HepG2 (cell line): ENCODE results near the gene DCAF7. TPM values are rescaled to one million over a fixed set of nuclear protein-coding genes. Genes with fewer than 3 reads are reported as not detected.

Experiments used
- ERF ChIP-seq: IDR thresholded peaks from 2 replicates; pipeline ENCODE4 v1.6.1; 2018; ENCODE audit warnings: missing biosample characterization, missing genetic modification reagents
- MIXL1 ChIP-seq: IDR thresholded peaks from 2 replicates; pipeline ENCODE4 v1.6.1; 2016
- NBN ChIP-seq: fragments of 450-650 bp; conservative IDR thresholded peaks from 2 replicates; pipeline ENCODE4 v1.6.1; 2017
- NFYC ChIP-seq: IDR thresholded peaks from 2 replicates; pipeline ENCODE4 v1.6.1; 2016; ENCODE audit warnings: missing genetic modification reagents, missing compliant biosample characterization
- PITX1 ChIP-seq: sonication (generic); formaldehyde crosslinking; IDR thresholded peaks from 2 replicates; pipeline ENCODE4 v1.5.1; 2020; ENCODE audit warnings: mild to moderate bottlenecking, missing genetic modification reagents
- SCMH1 ChIP-seq: sonication (generic); formaldehyde crosslinking; IDR thresholded peaks from 2 replicates; pipeline ENCODE4 v1.9.0; 2021; ENCODE audit warnings: missing genetic modification reagents, mild to moderate bottlenecking, borderline replicate concordance
- YEATS4 ChIP-seq: sonication (generic); formaldehyde crosslinking; IDR thresholded peaks from 2 replicates; pipeline ENCODE4 v1.4.0; 2020; ENCODE audit warnings: missing genetic modification reagents, borderline replicate concordance
- ZNF253 ChIP-seq: sonication (generic); formaldehyde crosslinking; IDR thresholded peaks from 2 replicates; pipeline ENCODE4 v1.8.0; 2022; ENCODE audit warnings: mild to moderate bottlenecking, missing genetic modification reagents, borderline replicate concordance
- ZNF546 ChIP-seq: sonication (generic); formaldehyde crosslinking; conservative IDR thresholded peaks from 2 replicates; pipeline ENCODE4 v1.8.1; 2023; ENCODE audit warnings: mild to moderate bottlenecking, missing genetic modification reagents
- ZNF816 ChIP-seq: sonication (generic); formaldehyde crosslinking; IDR thresholded peaks from 2 replicates; pipeline ENCODE4 v1.8.0; 2022; ENCODE audit warnings: missing genetic modification reagents, mild to moderate bottlenecking, borderline replicate concordance
- polyA plus RNA-seq, 8 experiments: library from polyadenylated mRNA; depleted of rRNA in 3 of 8; stranded (reverse) in 7 of 8; unstranded in 1 of 8; fragments of >200 nt; fragmentation: Illumina TruSeq in 4 of 8; extraction: Trizol in 4 of 8; gene quantifications; 2 replicates each; pipeline versions ENCODE4 v1.2.1 to v1.2.3, GENCODE V29; 2011 to 2016; ENCODE audit warnings: low read depth in 4 of 8, missing spikeins in 1 of 8, mixed read lengths in 1 of 8; ENCODE audit not compliant: insufficient read depth in 1 of 8
- total RNA-seq, 5 experiments: library from RNA; depleted of rRNA; stranded (reverse); fragments of >200 nt; fragmentation: Illumina TruSeq; extraction: Trizol; gene quantifications; 2 replicates each; pipeline ENCODE4 v1.2.3, GENCODE V29; 2016; ENCODE audit warnings: low read depth in 1 of 5
- TF ChIP-seq, protein P1 (sequence below), 2 experiments: fragments of 450-650 bp in 1 of 2; sonication (generic) in 1 of 2; formaldehyde crosslinking in 1 of 2; IDR thresholded peaks; 2 replicates each; pipeline versions ENCODE4 v1.6.1 to v1.8.0; 2016 to 2022; ENCODE audit warnings: antibody characterized with exemption in 1 of 2, mild to moderate bottlenecking in 1 of 2, missing genetic modification reagents in 1 of 2
- TF ChIP-seq, protein P2 (sequence below): IDR thresholded peaks from 2 replicates; pipeline ENCODE4 v1.6.1; 2016; ENCODE audit warnings: missing compliant biosample characterization, missing genetic modification reagents, borderline replicate concordance
- TF ChIP-seq, protein P3 (sequence below): sonication (generic); formaldehyde crosslinking; IDR thresholded peaks from 2 replicates; pipeline ENCODE4 v1.4.0; 2020; ENCODE audit warnings: missing genetic modification reagents, mild to moderate bottlenecking, borderline replicate concordance
- TF ChIP-seq, protein P4 (sequence below): IDR thresholded peaks from 2 replicates; pipeline ENCODE4 v1.6.1; 2016

Gene DCAF7
- total and polyA plus RNA-seq, 2 of the 13 experiments (the other 11 are each of a cell fraction or from before 2014, with no cell fraction given): 55.2 to 73.4 TPM

DNA sequence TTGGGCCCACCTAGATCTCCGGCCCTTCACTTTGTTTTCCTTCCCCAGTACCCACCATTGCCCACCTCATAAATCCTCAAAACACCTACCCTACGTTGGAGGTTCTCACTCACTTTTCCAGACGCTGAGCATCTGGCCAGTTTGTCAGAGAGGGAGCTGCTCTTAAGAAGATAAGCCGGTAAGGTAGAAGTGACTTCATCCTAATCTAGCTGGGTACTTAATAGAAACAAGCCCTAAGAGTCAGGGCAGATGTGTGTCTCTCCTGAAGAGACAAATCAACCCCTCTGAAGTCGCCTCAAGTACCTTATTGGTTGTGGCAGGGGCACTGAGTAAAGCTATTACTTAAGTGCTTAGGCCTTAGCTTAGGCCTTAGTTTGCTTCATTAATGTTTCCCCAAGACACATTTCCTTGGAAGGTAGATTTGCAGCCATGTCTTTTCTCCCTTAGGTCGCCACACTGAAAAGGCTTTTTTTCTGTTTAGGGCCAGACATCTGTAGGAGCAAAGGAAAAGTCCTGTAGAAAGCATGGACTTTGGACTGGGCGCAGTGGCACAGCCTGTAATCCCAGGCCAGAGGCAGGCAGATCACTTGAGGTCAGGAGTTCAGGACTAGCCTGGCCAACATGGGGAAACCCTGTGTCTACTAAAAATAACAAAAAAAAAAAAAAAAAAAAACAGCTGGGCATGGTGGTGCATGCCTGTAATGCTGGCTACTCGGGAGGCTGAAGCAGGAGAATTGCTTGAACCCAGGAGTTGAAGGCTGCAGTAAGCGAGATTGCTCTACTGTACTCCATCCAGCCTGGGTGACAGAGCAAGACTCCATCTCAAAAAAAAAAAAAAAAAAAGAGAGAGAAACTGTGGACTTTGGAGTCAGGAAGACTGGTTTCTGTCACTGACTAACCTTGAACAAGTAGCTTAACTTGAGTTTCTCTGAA lies 51.4 kb downstream of the DCAF7 start (continued):
- no peak for TF ChIP-seq ERF
- no peak for TF ChIP-seq ZNF546 (CRISPR knock-in tag)
- no peak for TF ChIP-seq NFYC
- TF ChIP-seq, protein P1, sequence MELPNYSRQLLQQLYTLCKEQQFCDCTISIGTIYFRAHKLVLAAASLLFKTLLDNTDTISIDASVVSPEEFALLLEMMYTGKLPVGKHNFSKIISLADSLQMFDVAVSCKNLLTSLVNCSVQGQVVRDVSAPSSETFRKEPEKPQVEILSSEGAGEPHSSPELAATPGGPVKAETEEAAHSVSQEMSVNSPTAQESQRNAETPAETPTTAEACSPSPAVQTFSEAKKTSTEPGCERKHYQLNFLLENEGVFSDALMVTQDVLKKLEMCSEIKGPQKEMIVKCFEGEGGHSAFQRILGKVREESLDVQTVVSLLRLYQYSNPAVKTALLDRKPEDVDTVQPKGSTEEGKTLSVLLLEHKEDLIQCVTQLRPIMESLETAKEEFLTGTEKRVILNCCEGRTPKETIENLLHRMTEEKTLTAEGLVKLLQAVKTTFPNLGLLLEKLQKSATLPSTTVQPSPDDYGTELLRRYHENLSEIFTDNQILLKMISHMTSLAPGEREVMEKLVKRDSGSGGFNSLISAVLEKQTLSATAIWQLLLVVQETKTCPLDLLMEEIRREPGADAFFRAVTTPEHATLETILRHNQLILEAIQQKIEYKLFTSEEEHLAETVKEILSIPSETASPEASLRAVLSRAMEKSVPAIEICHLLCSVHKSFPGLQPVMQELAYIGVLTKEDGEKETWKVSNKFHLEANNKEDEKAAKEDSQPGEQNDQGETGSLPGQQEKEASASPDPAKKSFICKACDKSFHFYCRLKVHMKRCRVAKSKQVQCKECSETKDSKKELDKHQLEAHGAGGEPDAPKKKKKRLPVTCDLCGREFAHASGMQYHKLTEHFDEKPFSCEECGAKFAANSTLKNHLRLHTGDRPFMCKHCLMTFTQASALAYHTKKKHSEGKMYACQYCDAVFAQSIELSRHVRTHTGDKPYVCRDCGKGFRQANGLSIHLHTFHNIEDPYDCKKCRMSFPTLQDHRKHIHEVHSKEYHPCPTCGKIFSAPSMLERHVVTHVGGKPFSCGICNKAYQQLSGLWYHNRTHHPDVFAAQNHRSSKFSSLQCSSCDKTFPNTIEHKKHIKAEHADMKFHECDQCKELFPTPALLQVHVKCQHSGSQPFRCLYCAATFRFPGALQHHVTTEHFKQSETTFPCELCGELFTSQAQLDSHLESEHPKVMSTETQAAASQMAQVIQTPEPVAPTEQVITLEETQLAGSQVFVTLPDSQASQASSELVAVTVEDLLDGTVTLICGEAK (IDR thresholded peaks at IDR 0.05): no peak
- TF ChIP-seq, protein P1 (CRISPR knock-in tag; IDR thresholded peaks at IDR 0.05): no peak
- TF ChIP-seq YEATS4: no peak
- peak; percentile 79; the same call in 1 of the 2 replicates for TF ChIP-seq PITX1 (CRISPR knock-in tag)
- TF ChIP-seq ZNF816: peak; percentile 33; the same call in 1 of the 2 replicates
- no peak for TF ChIP-seq MIXL1 (CRISPR knock-in tag)
- TF ChIP-seq, protein P2, sequence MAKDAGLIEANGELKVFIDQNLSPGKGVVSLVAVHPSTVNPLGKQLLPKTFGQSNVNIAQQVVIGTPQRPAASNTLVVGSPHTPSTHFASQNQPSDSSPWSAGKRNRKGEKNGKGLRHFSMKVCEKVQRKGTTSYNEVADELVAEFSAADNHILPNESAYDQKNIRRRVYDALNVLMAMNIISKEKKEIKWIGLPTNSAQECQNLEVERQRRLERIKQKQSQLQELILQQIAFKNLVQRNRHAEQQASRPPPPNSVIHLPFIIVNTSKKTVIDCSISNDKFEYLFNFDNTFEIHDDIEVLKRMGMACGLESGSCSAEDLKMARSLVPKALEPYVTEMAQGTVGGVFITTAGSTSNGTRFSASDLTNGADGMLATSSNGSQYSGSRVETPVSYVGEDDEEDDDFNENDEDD: no peak
- TF ChIP-seq SCMH1: no peak
- TF ChIP-seq NBN: no peak
- TF ChIP-seq ZNF253 (CRISPR knock-in tag): no peak
- TF ChIP-seq, protein P3, sequence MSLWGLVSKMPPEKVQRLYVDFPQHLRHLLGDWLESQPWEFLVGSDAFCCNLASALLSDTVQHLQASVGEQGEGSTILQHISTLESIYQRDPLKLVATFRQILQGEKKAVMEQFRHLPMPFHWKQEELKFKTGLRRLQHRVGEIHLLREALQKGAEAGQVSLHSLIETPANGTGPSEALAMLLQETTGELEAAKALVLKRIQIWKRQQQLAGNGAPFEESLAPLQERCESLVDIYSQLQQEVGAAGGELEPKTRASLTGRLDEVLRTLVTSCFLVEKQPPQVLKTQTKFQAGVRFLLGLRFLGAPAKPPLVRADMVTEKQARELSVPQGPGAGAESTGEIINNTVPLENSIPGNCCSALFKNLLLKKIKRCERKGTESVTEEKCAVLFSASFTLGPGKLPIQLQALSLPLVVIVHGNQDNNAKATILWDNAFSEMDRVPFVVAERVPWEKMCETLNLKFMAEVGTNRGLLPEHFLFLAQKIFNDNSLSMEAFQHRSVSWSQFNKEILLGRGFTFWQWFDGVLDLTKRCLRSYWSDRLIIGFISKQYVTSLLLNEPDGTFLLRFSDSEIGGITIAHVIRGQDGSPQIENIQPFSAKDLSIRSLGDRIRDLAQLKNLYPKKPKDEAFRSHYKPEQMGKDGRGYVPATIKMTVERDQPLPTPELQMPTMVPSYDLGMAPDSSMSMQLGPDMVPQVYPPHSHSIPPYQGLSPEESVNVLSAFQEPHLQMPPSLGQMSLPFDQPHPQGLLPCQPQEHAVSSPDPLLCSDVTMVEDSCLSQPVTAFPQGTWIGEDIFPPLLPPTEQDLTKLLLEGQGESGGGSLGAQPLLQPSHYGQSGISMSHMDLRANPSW (CRISPR knock-in tag): no peak
- TF ChIP-seq, protein P4, sequence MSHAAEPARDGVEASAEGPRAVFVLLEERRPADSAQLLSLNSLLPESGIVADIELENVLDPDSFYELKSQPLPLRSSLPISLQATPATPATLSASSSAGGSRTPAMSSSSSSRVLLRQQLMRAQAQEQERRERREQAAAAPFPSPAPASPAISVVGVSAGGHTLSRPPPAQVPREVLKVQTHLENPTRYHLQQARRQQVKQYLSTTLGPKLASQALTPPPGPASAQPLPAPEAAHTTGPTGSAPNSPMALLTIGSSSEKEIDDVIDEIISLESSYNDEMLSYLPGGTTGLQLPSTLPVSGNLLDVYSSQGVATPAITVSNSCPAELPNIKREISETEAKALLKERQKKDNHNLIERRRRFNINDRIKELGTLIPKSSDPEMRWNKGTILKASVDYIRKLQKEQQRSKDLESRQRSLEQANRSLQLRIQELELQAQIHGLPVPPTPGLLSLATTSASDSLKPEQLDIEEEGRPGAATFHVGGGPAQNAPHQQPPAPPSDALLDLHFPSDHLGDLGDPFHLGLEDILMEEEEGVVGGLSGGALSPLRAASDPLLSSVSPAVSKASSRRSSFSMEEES (CRISPR knock-in tag): no peak
